ENCODE results near the gene MRPL34.

DNA sequence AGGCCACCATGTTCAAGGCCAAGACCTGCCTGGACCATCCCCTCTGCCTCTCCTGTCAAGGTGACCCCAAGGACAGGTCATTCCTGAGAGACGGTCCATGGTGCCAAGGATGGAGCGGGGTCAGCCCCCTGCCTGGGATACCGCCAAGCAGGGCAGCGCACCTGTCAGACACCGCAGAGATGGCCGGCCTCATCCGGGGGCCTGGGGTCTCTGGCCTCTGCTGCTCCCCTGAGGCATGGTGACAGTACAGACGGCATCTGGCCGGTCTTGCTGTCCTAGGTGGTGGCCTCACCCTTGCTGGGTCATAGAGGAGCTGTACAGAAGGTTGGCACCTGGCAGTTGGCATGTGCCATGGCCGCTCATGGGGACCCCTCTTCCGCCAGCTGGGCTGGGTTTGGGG, 14.8 kb downstream of the MRPL34 start:
- TF ChIP-seq, protein P1, sequence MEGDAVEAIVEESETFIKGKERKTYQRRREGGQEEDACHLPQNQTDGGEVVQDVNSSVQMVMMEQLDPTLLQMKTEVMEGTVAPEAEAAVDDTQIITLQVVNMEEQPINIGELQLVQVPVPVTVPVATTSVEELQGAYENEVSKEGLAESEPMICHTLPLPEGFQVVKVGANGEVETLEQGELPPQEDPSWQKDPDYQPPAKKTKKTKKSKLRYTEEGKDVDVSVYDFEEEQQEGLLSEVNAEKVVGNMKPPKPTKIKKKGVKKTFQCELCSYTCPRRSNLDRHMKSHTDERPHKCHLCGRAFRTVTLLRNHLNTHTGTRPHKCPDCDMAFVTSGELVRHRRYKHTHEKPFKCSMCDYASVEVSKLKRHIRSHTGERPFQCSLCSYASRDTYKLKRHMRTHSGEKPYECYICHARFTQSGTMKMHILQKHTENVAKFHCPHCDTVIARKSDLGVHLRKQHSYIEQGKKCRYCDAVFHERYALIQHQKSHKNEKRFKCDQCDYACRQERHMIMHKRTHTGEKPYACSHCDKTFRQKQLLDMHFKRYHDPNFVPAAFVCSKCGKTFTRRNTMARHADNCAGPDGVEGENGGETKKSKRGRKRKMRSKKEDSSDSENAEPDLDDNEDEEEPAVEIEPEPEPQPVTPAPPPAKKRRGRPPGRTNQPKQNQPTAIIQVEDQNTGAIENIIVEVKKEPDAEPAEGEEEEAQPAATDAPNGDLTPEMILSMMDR (IDR thresholded peaks at IDR 0.05): no peak
- TF ChIP-seq POLR2AphosphoS5 (IDR thresholded peaks at IDR 0.05; ENCODE audit: low read depth, low read length) (no peak), SIN3A (IDR thresholded peaks at IDR 0.05; ENCODE audit: borderline replicate concordance, insufficient read depth, low read depth, low read length) (no peak), TCF7L2 (IDR thresholded peaks at IDR 0.05; ENCODE audit: low read depth, low read length) (no peak)
- TF ChIP-seq, protein P2, sequence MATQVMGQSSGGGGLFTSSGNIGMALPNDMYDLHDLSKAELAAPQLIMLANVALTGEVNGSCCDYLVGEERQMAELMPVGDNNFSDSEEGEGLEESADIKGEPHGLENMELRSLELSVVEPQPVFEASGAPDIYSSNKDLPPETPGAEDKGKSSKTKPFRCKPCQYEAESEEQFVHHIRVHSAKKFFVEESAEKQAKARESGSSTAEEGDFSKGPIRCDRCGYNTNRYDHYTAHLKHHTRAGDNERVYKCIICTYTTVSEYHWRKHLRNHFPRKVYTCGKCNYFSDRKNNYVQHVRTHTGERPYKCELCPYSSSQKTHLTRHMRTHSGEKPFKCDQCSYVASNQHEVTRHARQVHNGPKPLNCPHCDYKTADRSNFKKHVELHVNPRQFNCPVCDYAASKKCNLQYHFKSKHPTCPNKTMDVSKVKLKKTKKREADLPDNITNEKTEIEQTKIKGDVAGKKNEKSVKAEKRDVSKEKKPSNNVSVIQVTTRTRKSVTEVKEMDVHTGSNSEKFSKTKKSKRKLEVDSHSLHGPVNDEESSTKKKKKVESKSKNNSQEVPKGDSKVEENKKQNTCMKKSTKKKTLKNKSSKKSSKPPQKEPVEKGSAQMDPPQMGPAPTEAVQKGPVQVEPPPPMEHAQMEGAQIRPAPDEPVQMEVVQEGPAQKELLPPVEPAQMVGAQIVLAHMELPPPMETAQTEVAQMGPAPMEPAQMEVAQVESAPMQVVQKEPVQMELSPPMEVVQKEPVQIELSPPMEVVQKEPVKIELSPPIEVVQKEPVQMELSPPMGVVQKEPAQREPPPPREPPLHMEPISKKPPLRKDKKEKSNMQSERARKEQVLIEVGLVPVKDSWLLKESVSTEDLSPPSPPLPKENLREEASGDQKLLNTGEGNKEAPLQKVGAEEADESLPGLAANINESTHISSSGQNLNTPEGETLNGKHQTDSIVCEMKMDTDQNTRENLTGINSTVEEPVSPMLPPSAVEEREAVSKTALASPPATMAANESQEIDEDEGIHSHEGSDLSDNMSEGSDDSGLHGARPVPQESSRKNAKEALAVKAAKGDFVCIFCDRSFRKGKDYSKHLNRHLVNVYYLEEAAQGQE (IDR thresholded peaks at IDR 0.05; ENCODE audit: insufficient read depth in 1 of 2, low read depth in 2 of 2, low read length in 1 of 2): no peak
